ENCODE data around the gene SNTA1.

The SNTA1 gene

DNA sequence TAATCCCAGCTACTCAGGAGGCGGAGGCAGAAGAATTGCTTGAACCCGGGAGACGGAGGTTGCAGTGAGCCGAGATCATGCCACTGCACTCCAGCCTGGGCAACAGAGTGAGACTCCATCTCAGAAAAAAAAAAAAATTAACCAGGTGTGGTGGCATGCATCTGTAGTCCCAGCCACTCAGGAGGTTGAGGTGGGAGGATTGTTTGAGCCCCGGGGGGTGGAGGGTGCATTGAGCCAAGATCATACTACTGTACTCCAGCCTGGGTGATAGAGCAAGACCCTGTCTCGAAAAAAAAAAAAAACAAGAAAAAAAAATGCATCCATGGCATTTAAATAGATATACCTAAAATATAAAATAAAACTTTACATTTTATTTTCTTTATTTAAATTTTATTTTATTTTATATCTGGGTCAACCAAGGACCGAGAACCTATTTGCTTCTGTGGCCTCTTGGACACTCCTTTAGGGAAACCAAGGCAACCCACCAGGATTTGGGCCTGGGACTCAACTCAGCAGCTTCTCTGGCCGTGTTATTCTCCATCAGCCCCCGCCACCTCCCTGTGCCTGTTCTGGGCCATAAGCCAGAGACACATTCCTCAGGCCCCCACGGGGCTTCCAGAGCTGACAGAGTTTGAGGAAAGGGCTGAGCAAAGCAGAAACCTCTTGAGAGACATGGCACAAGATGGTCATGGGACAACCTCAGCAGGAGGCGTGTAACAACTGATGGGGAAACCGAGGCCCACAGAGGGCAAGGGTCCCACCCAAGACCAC, 6.2 kb downstream of the SNTA1 start:
- Histone ChIP-seq H3K9me2 (ENCODE audit: low read depth, low read length) (no peaks in the 10 kb centered on the region), H3K36me3 (ENCODE audit: insufficient read depth, low read length) (peaks cover 7% of the 10 kb centered on the region; the same call in 1 of the 2 replicates), H3K27me3 (ENCODE audit: insufficient read depth, low read length) (no peaks in the 10 kb centered on the region), H3K4me3 (ENCODE audit: low read depth, low read length, poor library complexity, severe bottlenecking) (no peak overlapping the region), H3K9ac (ENCODE audit: low read length) (no peak overlapping the region), H4K20me1 (ENCODE audit: insufficient read depth, low read length) (no peaks in the 10 kb centered on the region), H3F3A (ENCODE audit: insufficient read depth, low read length) (no peaks in the 10 kb centered on the region), H3K4me2 (ENCODE audit: low read length) (no peak overlapping the region), H2AFZ (ENCODE audit: low read length) (no peak overlapping the region), H3K9me3 (ENCODE audit: low read length) (no peaks in the 10 kb centered on the region), H3K79me2 (ENCODE audit: insufficient read depth, low read length) (no peaks in the 10 kb centered on the region), H3K4me1 (ENCODE audit: insufficient read depth, low read length, severe bottlenecking) (peaks cover 35% of the 10 kb centered on the region), H3K27ac (ENCODE audit: low read depth, low read length, poor library complexity, severe bottlenecking) (no peak overlapping the region)
- no peak for TF ChIP-seq EZH2 (IDR thresholded peaks at IDR 0.05; ENCODE audit: borderline replicate concordance, low read length)
- TF ChIP-seq, protein P1, sequence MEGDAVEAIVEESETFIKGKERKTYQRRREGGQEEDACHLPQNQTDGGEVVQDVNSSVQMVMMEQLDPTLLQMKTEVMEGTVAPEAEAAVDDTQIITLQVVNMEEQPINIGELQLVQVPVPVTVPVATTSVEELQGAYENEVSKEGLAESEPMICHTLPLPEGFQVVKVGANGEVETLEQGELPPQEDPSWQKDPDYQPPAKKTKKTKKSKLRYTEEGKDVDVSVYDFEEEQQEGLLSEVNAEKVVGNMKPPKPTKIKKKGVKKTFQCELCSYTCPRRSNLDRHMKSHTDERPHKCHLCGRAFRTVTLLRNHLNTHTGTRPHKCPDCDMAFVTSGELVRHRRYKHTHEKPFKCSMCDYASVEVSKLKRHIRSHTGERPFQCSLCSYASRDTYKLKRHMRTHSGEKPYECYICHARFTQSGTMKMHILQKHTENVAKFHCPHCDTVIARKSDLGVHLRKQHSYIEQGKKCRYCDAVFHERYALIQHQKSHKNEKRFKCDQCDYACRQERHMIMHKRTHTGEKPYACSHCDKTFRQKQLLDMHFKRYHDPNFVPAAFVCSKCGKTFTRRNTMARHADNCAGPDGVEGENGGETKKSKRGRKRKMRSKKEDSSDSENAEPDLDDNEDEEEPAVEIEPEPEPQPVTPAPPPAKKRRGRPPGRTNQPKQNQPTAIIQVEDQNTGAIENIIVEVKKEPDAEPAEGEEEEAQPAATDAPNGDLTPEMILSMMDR (IDR thresholded peaks at IDR 0.05; ENCODE audit: low read length): no peak

DNA sequence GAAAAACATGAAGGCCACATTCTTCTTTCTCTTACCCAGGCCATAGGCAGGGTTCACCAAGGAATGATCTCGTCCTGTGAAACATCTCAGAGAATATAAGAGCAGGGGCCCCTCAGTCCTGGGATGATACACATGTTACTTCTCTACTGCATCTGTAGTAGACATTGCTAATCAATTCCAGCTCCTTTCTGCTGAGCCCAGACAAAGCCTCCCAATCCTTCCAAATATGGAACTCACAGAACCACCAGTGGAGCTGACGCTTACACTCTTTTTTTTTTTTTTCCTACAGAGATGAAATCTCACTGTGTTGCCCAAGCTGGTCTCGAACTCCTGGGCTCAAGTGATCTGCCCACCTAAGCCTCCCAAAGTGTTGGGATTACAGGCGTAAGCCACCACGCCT, 9.1 kb downstream of the SNTA1 start:
- no peak overlapping the region for H3K9ac ChIP-seq (ENCODE audit: low read length)
- H3K27ac ChIP-seq (ENCODE audit: low read depth, low read length, poor library complexity, severe bottlenecking): no peak overlapping the region
- H4K20me1 ChIP-seq (ENCODE audit: insufficient read depth, low read length): no peaks in the 10 kb centered on the region
- H3K27me3 ChIP-seq (ENCODE audit: insufficient read depth, low read length): no peaks in the 10 kb centered on the region
- no peak overlapping the region for H3K4me3 ChIP-seq (ENCODE audit: low read depth, low read length, poor library complexity, severe bottlenecking)
- TF ChIP-seq, protein P1 (IDR thresholded peaks at IDR 0.05; ENCODE audit: low read length): no peak
- TF ChIP-seq EZH2 (IDR thresholded peaks at IDR 0.05; ENCODE audit: borderline replicate concordance, low read length): no peak
- peaks cover 13% of the 10 kb centered on the region for H3K4me1 ChIP-seq (ENCODE audit: insufficient read depth, low read length, severe bottlenecking)
- no peak overlapping the region for H2AFZ ChIP-seq (ENCODE audit: low read length)
- H3K36me3 ChIP-seq (ENCODE audit: insufficient read depth, low read length): peaks cover 7% of the 10 kb centered on the region; the same call in 1 of the 2 replicates
- no peaks in the 10 kb centered on the region for H3K9me3 ChIP-seq (ENCODE audit: low read length)
- H3K79me2 ChIP-seq (ENCODE audit: insufficient read depth, low read length): no peaks in the 10 kb centered on the region
- H3K9me2 ChIP-seq (ENCODE audit: low read depth, low read length): no peaks in the 10 kb centered on the region
- no peak overlapping the region for H3K4me2 ChIP-seq (ENCODE audit: low read length)
- H3F3A ChIP-seq (ENCODE audit: insufficient read depth, low read length): no peaks in the 10 kb centered on the region

DNA sequence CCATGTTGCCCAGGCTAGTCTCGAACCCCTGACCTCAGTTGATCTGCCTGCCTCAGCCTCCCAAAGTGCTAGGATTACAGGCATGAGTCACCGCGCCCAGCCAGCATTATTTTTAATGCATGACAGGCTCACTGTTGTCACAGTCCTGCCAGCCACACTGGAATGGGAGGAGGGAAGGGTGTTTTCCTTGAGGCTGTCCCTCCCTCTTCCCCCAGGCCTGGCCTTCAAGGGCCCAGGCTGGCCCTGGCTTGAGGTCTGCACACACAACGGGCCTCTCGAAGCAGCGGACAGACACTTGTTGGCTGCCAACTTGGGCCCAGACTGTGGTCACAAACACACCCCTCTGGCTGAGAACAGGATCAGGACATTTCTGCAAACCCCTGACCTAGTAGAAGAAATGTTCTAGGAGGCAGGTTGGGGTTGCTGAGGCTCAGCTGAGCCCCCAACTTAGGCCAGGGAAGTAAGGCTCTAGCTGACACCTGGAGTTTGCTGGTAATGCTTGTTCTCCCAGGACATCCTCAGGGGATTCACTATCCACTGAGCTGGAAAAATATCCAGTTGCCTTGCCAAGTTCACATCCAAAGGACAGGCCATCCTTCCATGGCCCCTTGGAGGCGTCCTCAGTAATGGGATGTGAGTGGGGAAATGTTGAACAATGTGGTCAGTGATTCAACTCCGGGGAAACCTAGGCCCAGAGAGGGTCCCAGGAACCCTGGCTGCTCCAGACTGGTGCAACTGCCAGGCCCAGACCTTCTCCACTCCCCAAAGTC, 9.9 kb downstream of the SNTA1 start:
- no peaks in the 10 kb centered on the region for H4K20me1 ChIP-seq (ENCODE audit: insufficient read depth, low read length)
- H3K9me2 ChIP-seq (ENCODE audit: low read depth, low read length): no peaks in the 10 kb centered on the region
- no peak overlapping the region for H3K9ac ChIP-seq (ENCODE audit: low read length)
- peaks cover 7% of the 10 kb centered on the region; the same call in 1 of the 2 replicates for H3K36me3 ChIP-seq (ENCODE audit: insufficient read depth, low read length)
- no peak overlapping the region for H3K4me3 ChIP-seq (ENCODE audit: low read depth, low read length, poor library complexity, severe bottlenecking)
- H3K79me2 ChIP-seq (ENCODE audit: insufficient read depth, low read length): no peaks in the 10 kb centered on the region
- TF ChIP-seq, protein P1 (IDR thresholded peaks at IDR 0.05; ENCODE audit: low read length): no peak
- TF ChIP-seq EZH2 (IDR thresholded peaks at IDR 0.05; ENCODE audit: borderline replicate concordance, low read length): no peak
- no peak overlapping the region for H3K27ac ChIP-seq (ENCODE audit: low read depth, low read length, poor library complexity, severe bottlenecking)
- no peaks in the 10 kb centered on the region for H3K9me3 ChIP-seq (ENCODE audit: low read length)
- H3F3A ChIP-seq (ENCODE audit: insufficient read depth, low read length): no peaks in the 10 kb centered on the region
- H2AFZ ChIP-seq (ENCODE audit: low read length): no peak overlapping the region
- no peak overlapping the region for H3K4me2 ChIP-seq (ENCODE audit: low read length)
- H3K4me1 ChIP-seq (ENCODE audit: insufficient read depth, low read length, severe bottlenecking): peaks cover 6% of the 10 kb centered on the region
- H3K27me3 ChIP-seq (ENCODE audit: insufficient read depth, low read length): no peaks in the 10 kb centered on the region
